ENCODE results near the gene TMEM132D. TPM values are rescaled to one million over a fixed set of nuclear protein-coding genes. Genes with fewer than 3 reads are reported as not detected.

TMEM132D gene
- total RNA-seq, 1 experiment from 2014 or later = 0.26 TPM

DNA sequence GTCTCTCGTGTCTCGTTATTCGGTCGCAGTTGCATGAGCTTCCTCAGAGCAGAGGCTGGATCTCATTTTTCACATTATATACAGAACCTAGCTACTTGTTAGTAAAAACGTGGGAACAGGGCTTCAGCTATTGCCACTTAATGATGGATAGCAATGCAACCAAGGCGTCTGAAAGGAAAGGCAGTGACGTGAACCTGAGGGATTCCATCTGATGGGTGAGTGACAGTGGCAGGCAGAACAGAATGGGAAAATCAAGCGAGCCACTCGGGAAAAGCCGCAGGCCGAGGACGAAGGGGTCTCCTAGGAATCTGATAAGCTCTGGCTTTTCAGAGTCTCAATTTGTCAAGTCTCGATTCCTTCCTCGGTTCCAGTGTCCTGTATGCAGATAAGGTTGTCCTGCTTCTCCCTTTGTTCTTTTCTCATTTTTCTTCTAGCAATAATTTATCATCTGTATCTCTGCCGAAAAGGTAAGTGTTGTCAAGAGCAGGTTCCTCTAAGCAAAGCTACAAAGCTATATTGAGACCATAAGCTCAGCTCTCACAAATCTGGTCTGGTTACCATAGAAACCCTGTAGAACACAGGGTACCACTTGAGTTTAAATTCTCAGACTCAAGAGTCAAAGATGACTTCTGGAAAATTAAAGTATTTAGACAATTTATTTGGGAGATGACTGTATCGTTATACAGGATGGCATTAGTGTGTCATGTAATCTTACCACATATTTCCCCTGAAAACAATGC lies 633.9 kb downstream of the TMEM132D start:
- Histone ChIP-seq H3K27ac (no peak overlapping the region), H3K4me3 (no peak overlapping the region), H3K4me1 (no peaks in the 10 kb centered on the region), H3K36me3 (no peaks in the 10 kb centered on the region), H3K27me3 (no peaks in the 10 kb centered on the region), H3K9me3 (replicated peaks) (no peaks in the 10 kb centered on the region)
- DNase-seq = no peak

DNA sequence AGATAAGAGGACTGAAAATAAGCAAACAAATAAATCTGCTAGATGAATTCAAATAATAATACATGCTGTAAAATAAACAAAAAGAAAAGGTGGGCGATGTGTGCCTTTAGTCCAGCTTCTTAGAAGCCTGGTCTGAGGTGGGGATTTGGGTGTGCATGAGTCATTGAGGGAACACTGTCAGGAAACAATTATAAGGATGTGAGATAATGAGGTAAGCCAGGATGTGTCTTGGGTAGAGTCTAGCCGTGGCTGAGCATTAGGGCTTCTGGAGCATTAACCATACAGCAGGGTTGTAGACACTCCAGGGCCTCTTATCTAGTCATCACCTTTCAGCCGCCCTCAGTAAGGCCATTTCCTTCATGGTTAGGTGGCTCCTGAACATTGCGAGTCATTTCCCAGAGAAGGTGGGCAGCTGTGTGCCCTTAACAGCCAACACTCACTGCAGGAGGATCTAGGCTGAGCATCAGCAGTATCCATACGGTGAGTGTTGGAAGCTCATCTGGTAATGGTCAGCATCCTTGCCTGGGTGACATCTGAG lies 645.0 kb downstream of the TMEM132D start:
- no peak for DNase-seq
- H3K4me1 ChIP-seq = no peaks in the 10 kb centered on the region
- H3K27me3 ChIP-seq = no peaks in the 10 kb centered on the region
- H3K9me3 ChIP-seq (replicated peaks) = no peaks in the 10 kb centered on the region
- H3K4me3 ChIP-seq = no peak overlapping the region
- H3K36me3 ChIP-seq = no peaks in the 10 kb centered on the region
- no peak overlapping the region for H3K27ac ChIP-seq

GRCh38 chr12:129257524-129257923 lies 646.3 kb downstream of the TMEM132D start:
- Histone ChIP-seq H3K27ac (no peak overlapping the region), H3K4me1 (no peaks in the 10 kb centered on the region), H3K36me3 (no peaks in the 10 kb centered on the region), H3K27me3 (no peaks in the 10 kb centered on the region), H3K4me3 (no peak overlapping the region), H3K9me3 (replicated peaks) (no peaks in the 10 kb centered on the region)
- DNase-seq = no peak

GRCh38 chr12:129246630-129247029 lies 657.2 kb downstream of the TMEM132D start:
- Histone ChIP-seq H3K4me1 (no peaks in the 10 kb centered on the region), H3K4me3 (no peak overlapping the region), H3K36me3 (no peaks in the 10 kb centered on the region), H3K27me3 (no peaks in the 10 kb centered on the region), H3K27ac (no peak overlapping the region), H3K9me3 (replicated peaks) (no peaks in the 10 kb centered on the region)
- no peak for DNase-seq

DNA sequence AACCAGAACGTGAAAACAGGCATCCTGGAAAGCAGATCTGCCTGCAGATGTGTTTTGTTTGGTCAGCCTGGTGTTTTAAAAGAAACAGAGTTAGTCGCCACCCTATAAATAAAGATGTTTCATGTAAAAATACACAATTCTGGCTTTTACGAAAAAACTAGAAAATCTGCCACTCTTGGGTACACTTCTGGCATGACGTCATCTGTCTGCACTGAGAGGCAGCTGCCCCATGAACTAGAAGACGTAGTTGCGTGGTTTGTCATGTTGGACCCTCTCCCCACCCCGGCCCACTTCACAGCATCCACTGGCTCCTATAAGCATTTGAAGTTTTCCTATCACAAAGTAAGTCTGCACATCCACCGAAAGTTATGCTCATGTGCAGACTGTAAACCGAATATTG lies 658.1 kb downstream of the TMEM132D start:
- no peaks in the 10 kb centered on the region for H3K27me3 ChIP-seq
- no peak overlapping the region for H3K4me3 ChIP-seq
- H3K27ac ChIP-seq = no peak overlapping the region
- H3K36me3 ChIP-seq = no peaks in the 10 kb centered on the region
- no peaks in the 10 kb centered on the region for H3K4me1 ChIP-seq
- no peaks in the 10 kb centered on the region for H3K9me3 ChIP-seq (replicated peaks)
- DNase-seq = no peak

- Histone ChIP-seq H3K27ac (no peak overlapping the region), H3K9me3 (replicated peaks) (no peaks in the 10 kb centered on the region), H3K27me3 (no peaks in the 10 kb centered on the region), H3K4me1 (no peaks in the 10 kb centered on the region), H3K4me3 (no peak overlapping the region), H3K36me3 (no peaks in the 10 kb centered on the region)
- DNase-seq = no peak
Observed at GRCh38 chr12:129241852-129242251, 662.0 kb downstream of the TMEM132D start.

DNA sequence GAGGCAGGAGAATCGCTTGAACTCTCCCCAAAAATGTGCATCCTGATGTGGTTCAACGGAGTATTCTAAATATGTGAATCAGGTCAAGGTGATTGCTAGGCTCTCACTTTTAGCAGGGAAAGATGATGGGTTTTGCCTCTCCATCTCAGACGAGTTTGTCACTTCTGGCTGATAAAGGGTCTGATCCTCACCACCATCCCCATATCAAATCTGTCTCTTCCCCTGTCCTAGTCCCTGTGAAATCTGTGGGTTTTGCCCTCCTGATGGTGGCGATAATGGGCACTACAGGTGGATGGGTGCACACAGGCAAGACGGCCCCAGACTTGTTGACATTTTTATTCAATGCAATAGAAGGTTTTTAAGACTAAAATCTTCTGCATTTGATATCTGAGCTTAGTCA lies 665.9 kb downstream of the TMEM132D start:
- Histone ChIP-seq H3K36me3 (no peaks in the 10 kb centered on the region), H3K27me3 (no peaks in the 10 kb centered on the region), H3K27ac (no peak overlapping the region), H3K4me1 (no peaks in the 10 kb centered on the region), H3K9me3 (replicated peaks) (no peaks in the 10 kb centered on the region), H3K4me3 (no peak overlapping the region)
- no peak for DNase-seq

- Histone ChIP-seq H3K9me3 (replicated peaks) (no peaks in the 10 kb centered on the region), H3K36me3 (no peaks in the 10 kb centered on the region), H3K4me1 (no peaks in the 10 kb centered on the region), H3K4me3 (no peak overlapping the region), H3K27ac (no peak overlapping the region), H3K27me3 (no peaks in the 10 kb centered on the region)
- no peak for DNase-seq
Observed at GRCh38 chr12:129234209-129234608, 669.6 kb downstream of the TMEM132D start.

- no peaks in the 10 kb centered on the region for H3K4me1 ChIP-seq
- H3K36me3 ChIP-seq = no peaks in the 10 kb centered on the region
- H3K4me3 ChIP-seq = no peak overlapping the region
- no peaks in the 10 kb centered on the region for H3K9me3 ChIP-seq (replicated peaks)
- no peaks in the 10 kb centered on the region for H3K27me3 ChIP-seq
- no peak overlapping the region for H3K27ac ChIP-seq
- DNase-seq = no peak
Observed at GRCh38 chr12:129231491-129231890, 672.3 kb downstream of the TMEM132D start.

- H3K27me3 ChIP-seq = no peaks in the 10 kb centered on the region
- no peak overlapping the region for H3K4me3 ChIP-seq
- H3K4me1 ChIP-seq = no peaks in the 10 kb centered on the region
- no peaks in the 10 kb centered on the region for H3K36me3 ChIP-seq
- H3K27ac ChIP-seq = no peak overlapping the region
- DNase-seq = no peak
- H3K9me3 ChIP-seq (replicated peaks) = no peaks in the 10 kb centered on the region
Observed at GRCh38 chr12:129230995-129231394, 672.8 kb downstream of the TMEM132D start.

- no peaks in the 10 kb centered on the region for H3K27me3 ChIP-seq
Observed at GRCh38 chr12:129226851-129227250, 677.0 kb downstream of the TMEM132D start.

GRCh38 chr12:129226005-129226404 lies 677.8 kb downstream of the TMEM132D start:
- Histone ChIP-seq H3K4me1 (no peaks in the 10 kb centered on the region), H3K9me3 (replicated peaks) (no peaks in the 10 kb centered on the region)

More at GRCh38 chr12:129226851-129227250, 677.0 kb downstream of the TMEM132D start:
- DNase-seq = no peak
- Histone ChIP-seq H3K36me3 (no peaks in the 10 kb centered on the region), H3K4me3 (no peak overlapping the region), H3K9me3 (replicated peaks) (no peaks in the 10 kb centered on the region), H3K4me1 (no peaks in the 10 kb centered on the region), H3K27ac (no peak overlapping the region)

GRCh38 chr12:129215556-129215955 lies 688.3 kb downstream of the TMEM132D start:
- no peak for DNase-seq
- no peak overlapping the region for H3K27ac ChIP-seq
- H3K36me3 ChIP-seq = no peaks in the 10 kb centered on the region
- H3K27me3 ChIP-seq = no peaks in the 10 kb centered on the region
- H3K4me3 ChIP-seq = no peak overlapping the region
- no peaks in the 10 kb centered on the region for H3K4me1 ChIP-seq
- no peaks in the 10 kb centered on the region for H3K9me3 ChIP-seq (replicated peaks)

More at GRCh38 chr12:129226005-129226404, 677.8 kb downstream of the TMEM132D start:
- no peak for DNase-seq
- Histone ChIP-seq H3K36me3 (no peaks in the 10 kb centered on the region), H3K27ac (no peak overlapping the region), H3K4me3 (no peak overlapping the region), H3K27me3 (no peaks in the 10 kb centered on the region)

- H3K27me3 ChIP-seq = no peaks in the 10 kb centered on the region
- no peak for DNase-seq
- no peak overlapping the region for H3K4me3 ChIP-seq
- H3K9me3 ChIP-seq (replicated peaks) = no peaks in the 10 kb centered on the region
- no peaks in the 10 kb centered on the region for H3K4me1 ChIP-seq
- H3K36me3 ChIP-seq = no peaks in the 10 kb centered on the region
- no peak overlapping the region for H3K27ac ChIP-seq
Observed at GRCh38 chr12:129213551-129213950, 690.3 kb downstream of the TMEM132D start.

GRCh38 chr12:129211862-129212630 lies 691.8 kb downstream of the TMEM132D start:
- Histone ChIP-seq H3K9me3 (replicated peaks) (no peaks in the 10 kb centered on the region), H3K4me3 (no peak overlapping the region), H3K4me1 (no peaks in the 10 kb centered on the region), H3K36me3 (no peaks in the 10 kb centered on the region), H3K27ac (no peak overlapping the region), H3K27me3 (no peaks in the 10 kb centered on the region)
- DNase-seq = no peak

Measured in SJCRH30 (cell line).